VCaP (cell line): ENCODE results near the gene ZCCHC7.
"Not testable (repeated sequence)": the region's sequence is repeated elsewhere in the genome, so short reads cannot be mapped to it uniquely, and the experiment has no call there.

Experiments used
- H3K27ac ChIP-seq: fragments of 450-650 bp; 2 replicates; pipeline ENCODE4 v1.5.1; 2017
- TF ChIP-seq, protein P1 (sequence below): fragments of 450-650 bp; conservative IDR thresholded peaks from 2 replicates; pipeline ENCODE4 v1.5.1; 2017; ENCODE audit warnings: mild to moderate bottlenecking, moderate library complexity

Gene ZCCHC7

DNA sequence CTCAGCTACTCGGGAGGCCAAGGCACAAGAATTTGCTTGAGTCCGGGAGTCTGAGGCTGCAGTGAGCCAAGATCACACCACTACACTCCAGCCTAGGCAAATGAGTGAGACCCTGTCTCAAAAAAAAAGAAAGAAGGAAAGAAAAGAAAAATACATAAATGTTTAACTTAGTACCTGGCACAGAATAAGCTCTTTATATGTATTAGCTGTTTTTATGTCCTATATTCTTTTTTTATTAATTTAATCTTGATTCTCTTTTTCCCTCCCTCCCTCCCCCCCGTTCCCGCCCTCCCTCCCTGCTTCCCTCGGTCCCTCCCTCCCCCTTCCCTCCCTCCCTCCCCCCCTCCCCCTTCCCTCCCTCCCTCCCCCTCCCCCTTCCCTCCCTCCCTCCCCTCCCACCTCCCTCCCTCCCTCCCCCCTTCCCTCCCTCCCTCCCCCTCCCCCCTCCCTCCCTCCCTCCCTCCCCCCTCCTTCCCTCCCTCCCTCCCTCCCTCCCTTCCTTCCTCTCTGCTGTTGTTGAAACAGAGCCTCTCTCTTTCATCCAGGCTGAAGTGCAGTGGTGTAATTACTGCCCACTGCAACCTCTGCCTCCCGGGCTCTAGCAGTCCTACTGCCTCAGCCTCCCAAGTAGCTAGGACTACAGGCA, 166.3 kb downstream of the ZCCHC7 start:
- TF ChIP-seq, protein P1, sequence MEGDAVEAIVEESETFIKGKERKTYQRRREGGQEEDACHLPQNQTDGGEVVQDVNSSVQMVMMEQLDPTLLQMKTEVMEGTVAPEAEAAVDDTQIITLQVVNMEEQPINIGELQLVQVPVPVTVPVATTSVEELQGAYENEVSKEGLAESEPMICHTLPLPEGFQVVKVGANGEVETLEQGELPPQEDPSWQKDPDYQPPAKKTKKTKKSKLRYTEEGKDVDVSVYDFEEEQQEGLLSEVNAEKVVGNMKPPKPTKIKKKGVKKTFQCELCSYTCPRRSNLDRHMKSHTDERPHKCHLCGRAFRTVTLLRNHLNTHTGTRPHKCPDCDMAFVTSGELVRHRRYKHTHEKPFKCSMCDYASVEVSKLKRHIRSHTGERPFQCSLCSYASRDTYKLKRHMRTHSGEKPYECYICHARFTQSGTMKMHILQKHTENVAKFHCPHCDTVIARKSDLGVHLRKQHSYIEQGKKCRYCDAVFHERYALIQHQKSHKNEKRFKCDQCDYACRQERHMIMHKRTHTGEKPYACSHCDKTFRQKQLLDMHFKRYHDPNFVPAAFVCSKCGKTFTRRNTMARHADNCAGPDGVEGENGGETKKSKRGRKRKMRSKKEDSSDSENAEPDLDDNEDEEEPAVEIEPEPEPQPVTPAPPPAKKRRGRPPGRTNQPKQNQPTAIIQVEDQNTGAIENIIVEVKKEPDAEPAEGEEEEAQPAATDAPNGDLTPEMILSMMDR = no peak
- no peak overlapping the region for H3K27ac ChIP-seq

DNA sequence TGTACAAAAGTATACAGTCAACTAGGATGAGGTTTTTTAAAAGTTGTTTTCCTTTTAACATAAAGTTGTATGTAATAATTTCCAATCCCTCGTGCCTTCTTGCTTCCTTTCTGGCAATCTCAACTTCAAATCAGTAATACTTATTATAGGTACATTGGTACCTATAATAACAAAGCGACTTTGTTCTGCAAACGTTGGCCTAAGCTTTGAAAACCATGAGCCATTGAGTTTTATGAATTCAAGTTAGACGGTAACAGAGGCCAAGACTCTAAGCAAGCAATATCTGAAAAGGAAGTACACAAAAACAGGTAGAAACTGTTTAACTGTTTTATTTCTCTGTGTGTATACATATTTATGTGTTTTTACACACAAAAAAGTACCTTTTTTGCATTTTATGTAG, 166.9 kb downstream of the ZCCHC7 start:
- TF ChIP-seq, protein P1 = no peak
- H3K27ac ChIP-seq = no peak overlapping the region

DNA sequence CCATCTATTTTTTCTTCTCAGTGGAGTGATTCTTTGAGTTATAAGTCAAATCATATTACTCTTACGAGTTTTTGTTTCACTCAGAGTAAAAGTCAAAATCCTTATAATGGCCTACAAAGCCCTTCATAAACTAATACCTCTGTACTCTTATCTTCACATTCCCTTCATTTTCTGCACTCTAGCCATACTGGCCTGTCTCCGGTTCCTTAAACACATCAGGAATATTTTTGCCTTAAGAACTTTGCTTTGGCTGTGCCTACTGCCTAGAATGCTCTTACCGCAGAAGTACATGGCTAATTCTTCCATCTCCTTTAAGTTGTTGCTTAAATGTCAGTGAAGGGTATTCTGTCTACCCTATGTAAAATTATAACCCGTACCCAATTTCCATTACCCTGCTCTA, 169.3 kb downstream of the ZCCHC7 start:
- TF ChIP-seq, protein P1 = no peak
- H3K27ac ChIP-seq = no peak overlapping the region

DNA sequence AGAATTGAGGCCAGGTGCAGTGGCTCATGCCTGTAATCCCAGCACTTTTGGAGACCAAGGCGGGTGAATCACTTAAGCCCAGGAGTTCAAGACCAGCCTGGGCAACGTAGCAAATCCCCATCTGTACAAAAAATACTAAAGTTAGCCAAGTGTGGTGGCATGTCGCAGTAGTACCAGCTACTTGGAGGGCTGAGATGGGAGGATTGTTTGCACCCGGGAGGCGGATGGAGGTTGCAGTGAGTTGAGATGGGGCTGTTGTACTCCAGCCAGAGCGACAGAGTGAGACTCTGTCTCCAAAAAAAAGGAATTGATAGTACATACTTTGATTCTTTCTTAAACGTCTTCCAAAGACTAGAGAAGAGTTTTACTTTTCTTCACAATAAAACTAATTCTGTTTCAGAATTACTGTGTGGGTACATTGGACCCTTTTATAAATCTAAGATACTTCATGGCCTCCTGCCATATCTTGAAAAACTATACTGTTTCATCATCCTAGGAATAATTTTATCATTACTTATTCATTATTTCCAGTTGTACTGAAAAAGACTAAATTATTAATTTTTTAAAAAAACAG, 170.1 kb downstream of the ZCCHC7 start:
- no peak overlapping the region for H3K27ac ChIP-seq
- TF ChIP-seq, protein P1 = no peak

DNA sequence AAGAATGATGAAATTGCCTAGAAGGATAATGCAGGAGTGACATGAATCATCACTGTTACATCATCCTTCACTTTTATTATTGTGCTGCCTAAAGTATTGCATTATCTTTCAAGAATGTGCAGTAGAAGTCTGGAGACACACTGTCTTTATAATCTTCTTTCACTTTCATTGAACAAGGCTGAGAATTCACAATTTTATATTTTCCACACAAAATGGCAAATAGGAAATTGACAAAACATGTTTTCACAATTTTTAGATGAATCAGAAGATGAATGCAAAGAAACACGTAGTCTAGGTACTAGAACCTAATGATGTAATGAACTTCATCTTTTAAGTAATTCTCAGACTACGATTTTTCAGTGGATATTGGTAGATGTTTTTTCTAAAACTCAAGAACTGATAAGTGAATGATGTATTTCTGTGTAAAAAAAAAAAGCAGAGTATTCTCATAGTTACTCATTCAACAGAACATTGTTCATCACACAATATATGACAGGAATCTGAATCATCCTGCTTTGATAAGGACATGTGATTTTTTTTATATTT, 170.6 kb downstream of the ZCCHC7 start:
- TF ChIP-seq, protein P1 = no peak
- H3K27ac ChIP-seq = no peak overlapping the region

DNA sequence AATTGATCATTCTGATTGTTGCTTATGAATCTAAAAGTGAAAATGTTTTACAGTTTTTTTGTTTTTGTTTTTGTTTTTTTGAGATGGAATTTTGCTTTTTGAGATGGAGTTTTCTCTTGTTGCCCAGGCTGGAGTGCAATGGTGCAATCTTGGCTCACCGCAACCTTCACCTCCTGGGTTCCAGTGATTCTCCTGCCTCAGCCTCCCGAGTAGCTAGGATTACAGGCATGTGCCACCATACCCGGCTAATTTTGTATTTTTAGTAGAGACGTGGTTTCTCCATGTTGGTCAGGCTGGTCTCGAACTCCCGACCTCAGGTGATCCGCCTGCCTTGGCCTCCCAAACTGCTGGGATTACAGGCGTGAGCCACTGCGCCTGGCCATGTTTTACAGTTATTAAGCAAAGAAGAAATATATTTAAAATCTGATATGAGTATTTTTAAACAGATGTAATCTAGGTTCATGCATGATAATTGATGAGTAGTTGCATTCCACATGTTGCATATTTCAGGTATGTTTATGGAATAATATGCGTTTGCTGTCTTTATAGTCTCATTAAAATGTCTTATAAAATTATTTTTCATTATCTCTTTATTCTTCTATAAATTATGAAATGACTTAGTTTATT, 171.4 kb downstream of the ZCCHC7 start:
- not testable (repeated sequence) for H3K27ac ChIP-seq

DNA sequence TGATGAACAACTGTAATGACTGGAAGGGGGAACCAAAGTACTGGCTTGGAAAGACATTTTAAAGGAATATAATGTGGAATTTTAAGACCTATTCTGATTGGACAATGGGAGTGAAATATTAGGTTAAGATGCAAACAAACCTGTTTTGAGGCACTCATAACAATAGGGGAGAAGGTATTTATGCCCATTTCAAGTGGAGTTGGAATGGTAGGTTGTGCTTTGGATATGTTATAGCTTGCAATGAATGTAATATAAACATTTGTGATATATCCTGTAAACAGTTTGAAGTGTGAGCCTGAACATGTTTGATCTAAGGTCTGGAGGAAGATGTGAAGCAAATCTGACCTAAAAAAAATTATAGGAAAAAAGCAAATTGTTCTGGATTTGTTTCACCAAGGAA, 172.5 kb downstream of the ZCCHC7 start:
- no peak overlapping the region for H3K27ac ChIP-seq

More for the DNA sequence above, 172.5 kb downstream of the ZCCHC7 start:
- TF ChIP-seq, protein P1 = no peak
